Prostate gland (tissue), 2 donors: ENCODE results near the gene EEA1. TPM values are rescaled to one million over a fixed set of nuclear protein-coding genes. Genes with fewer than 3 reads are reported as not detected.

Experiments used
- DNase-seq: peaks from one replicate; pipeline ENCODE4 v3.0.0-alpha.2; 2019; ENCODE audit warnings: low spot score
- H3K27ac ChIP-seq, 2 donors: fragments of 200-600 bp; sonication (generic); 2 replicates each; pipeline ENCODE4 v1.5.1; 2017 to 2019
- H3K27me3 ChIP-seq: fragments of 200-600 bp; sonication (generic); replicated peaks from 2 replicates; pipeline ENCODE4 v1.5.1; 2019; ENCODE audit not compliant: insufficient read depth
- H3K36me3 ChIP-seq, 2 donors: fragments of 200-600 bp; sonication (generic); 1 replicate in 1 of 2; 2 replicates in 1 of 2; pipeline versions ENCODE4 v1.5.1 to v1.8.1; 2017 to 2019
- H3K4me1 ChIP-seq: fragments of 200-600 bp; sonication (generic); replicated peaks from 2 replicates; pipeline ENCODE4 v1.5.1; 2019
- H3K4me3 ChIP-seq, 2 donors: fragments of 200-600 bp; sonication (generic); 2 replicates each; pipeline ENCODE4 v1.5.1; 2017 to 2019
- H3K9me3 ChIP-seq: fragments of 200-600 bp; sonication (generic); 2 replicates; pipeline ENCODE4 v1.5.1; 2017
- CTCF ChIP-seq, 4 experiments: fragments of 200-600 bp in 2 of 4; fragments of 450-650 bp in 2 of 4; sonication (generic) in 2 of 4; IDR thresholded peaks; 1 replicate in 3 of 4; 2 replicates in 1 of 4; pipeline ENCODE4 v1.5.1; 2016 to 2019; ENCODE audit warnings: antibody characterized with exemption in 4 of 4, mild to moderate bottlenecking in 2 of 4, moderate library complexity in 2 of 4
- POLR2A ChIP-seq: fragments of 450-650 bp; IDR thresholded peaks from one replicate; pipeline ENCODE4 v1.6.1; 2016; ENCODE audit warnings: antibody characterized with exemption, mild to moderate bottlenecking
- POLR2AphosphoS5 ChIP-seq: sonication (generic); formaldehyde crosslinking; IDR thresholded peaks from one replicate; pipeline ENCODE4 v1.6.1; 2017; ENCODE audit warnings: antibody characterized with exemption
- WGBS: methylation state at CpG from one replicate; pipeline ENCODE4 v1.1.5; 2018; 5-methylcytosine and 5-hydroxymethylcytosine counted together
- intact Hi-C: fragments of 100-400 bp; cut with DNase I; formaldehyde crosslinking; loops from one replicate; pipeline ENCODE4 v1.14.2; 2022
- total RNA-seq, 2 donors: library from RNA; depleted of rRNA; stranded (reverse); fragments of >200 nt; gene quantifications; one replicate each; pipeline ENCODE4 v1.1.0, GENCODE V29; 2016

The EEA1 gene
- total RNA-seq, 2 donors from 2014 or later = 18.6 to 22.6 TPM

- no peaks in the 10 kb centered on the region for H3K4me1 ChIP-seq
- intact Hi-C loops = no loop called here
- no peak for TF ChIP-seq CTCF (IDR thresholded peaks at IDR 0.05)
- no peak for TF ChIP-seq POLR2AphosphoS5
- TF ChIP-seq POLR2A = no peak
- no peaks in the 10 kb centered on the region for H3K9me3 ChIP-seq
- no peaks in the 10 kb centered on the region for H3K27me3 ChIP-seq
- H3K27ac ChIP-seq = no peak overlapping the region
- H3K36me3 ChIP-seq = no peaks in the 10 kb centered on the region
- no peak for DNase-seq
- H3K4me3 ChIP-seq = no peak overlapping the region
- 54% methylated on average over 1 of the region's 1 CpG for WGBS
Observed at GRCh38 chr12:92939116-92939515, 10.0 kb upstream of the EEA1 start.

- Histone ChIP-seq H3K4me3 (no peak overlapping the region), H3K36me3 (no peaks in the 10 kb centered on the region), H3K4me1 (no peaks in the 10 kb centered on the region), H3K27me3 (no peaks in the 10 kb centered on the region), H3K27ac (no peak overlapping the region), H3K9me3 (no peaks in the 10 kb centered on the region)
- no peak for DNase-seq
- TF ChIP-seq POLR2A (no peak), POLR2AphosphoS5 (no peak), CTCF (IDR thresholded peaks at IDR 0.05) (no peak)
- 91% methylated on average over 4 of the region's 4 CpGs for WGBS
- intact Hi-C loops = no loop called here
Observed at GRCh38 chr12:92938638-92939037, 9.5 kb upstream of the EEA1 start.

- H3K4me1 ChIP-seq = no peaks in the 10 kb centered on the region
- H3K9me3 ChIP-seq = no peaks in the 10 kb centered on the region
- H3K27ac ChIP-seq = no peak overlapping the region
- no peak for DNase-seq
- no peak overlapping the region for H3K4me3 ChIP-seq
- H3K27me3 ChIP-seq = no peaks in the 10 kb centered on the region
- TF ChIP-seq POLR2AphosphoS5 (no peak), POLR2A (no peak), CTCF (IDR thresholded peaks at IDR 0.05) (no peak)
- 88% methylated on average over 3 of the region's 3 CpGs for WGBS
- intact Hi-C loops = no loop called here
- no peaks in the 10 kb centered on the region for H3K36me3 ChIP-seq
Observed at GRCh38 chr12:92938018-92938417, 8.9 kb upstream of the EEA1 start.

- Histone ChIP-seq H3K4me3 (no peak overlapping the region), H3K27me3 (no peaks in the 10 kb centered on the region), H3K4me1 (no peaks in the 10 kb centered on the region), H3K9me3 (no peaks in the 10 kb centered on the region), H3K36me3 (no peaks in the 10 kb centered on the region), H3K27ac (no peak overlapping the region)
- intact Hi-C loops = no loop called here
- TF ChIP-seq POLR2AphosphoS5 = no peak
- no peak for TF ChIP-seq CTCF (IDR thresholded peaks at IDR 0.05)
- no peak for TF ChIP-seq POLR2A
- DNase-seq = no peak
- WGBS = 94% methylated on average over 3 of the region's 3 CpGs
Observed at GRCh38 chr12:92933606-92934005, 4.5 kb upstream of the EEA1 start.

GRCh38 chr12:92930421-92930820, 1.3 kb upstream of the EEA1 start:
- intact Hi-C loops = no loop called here
- Histone ChIP-seq H3K9me3 (no peaks in the 10 kb centered on the region), H3K27ac (peak overlapping the region; percentile 93 to 98), H3K4me3 (peak overlapping the region in 1 of 2 donors; percentile 85), H3K27me3 (no peaks in the 10 kb centered on the region), H3K36me3 (no peaks in the 10 kb centered on the region), H3K4me1 (no peaks in the 10 kb centered on the region)
- DNase-seq = no peak
- no peak for TF ChIP-seq POLR2AphosphoS5
- TF ChIP-seq POLR2A = no peak
- no peak for TF ChIP-seq CTCF (IDR thresholded peaks at IDR 0.05)
- WGBS = 43% methylated on average over 3 of the region's 3 CpGs
